GM18511 (cell line): Measurements from ENCODE around the gene S100A3.

Experiments used
- ATAC-seq: cut with Tn5 transposase; IDR thresholded peaks from one replicate; pipeline ENCODE4 v1.9.1; 2021; ENCODE audit warnings: mild to moderate bottlenecking, moderate library complexity; ENCODE audit not compliant: unreplicated experiment

The S100A3 gene

DNA sequence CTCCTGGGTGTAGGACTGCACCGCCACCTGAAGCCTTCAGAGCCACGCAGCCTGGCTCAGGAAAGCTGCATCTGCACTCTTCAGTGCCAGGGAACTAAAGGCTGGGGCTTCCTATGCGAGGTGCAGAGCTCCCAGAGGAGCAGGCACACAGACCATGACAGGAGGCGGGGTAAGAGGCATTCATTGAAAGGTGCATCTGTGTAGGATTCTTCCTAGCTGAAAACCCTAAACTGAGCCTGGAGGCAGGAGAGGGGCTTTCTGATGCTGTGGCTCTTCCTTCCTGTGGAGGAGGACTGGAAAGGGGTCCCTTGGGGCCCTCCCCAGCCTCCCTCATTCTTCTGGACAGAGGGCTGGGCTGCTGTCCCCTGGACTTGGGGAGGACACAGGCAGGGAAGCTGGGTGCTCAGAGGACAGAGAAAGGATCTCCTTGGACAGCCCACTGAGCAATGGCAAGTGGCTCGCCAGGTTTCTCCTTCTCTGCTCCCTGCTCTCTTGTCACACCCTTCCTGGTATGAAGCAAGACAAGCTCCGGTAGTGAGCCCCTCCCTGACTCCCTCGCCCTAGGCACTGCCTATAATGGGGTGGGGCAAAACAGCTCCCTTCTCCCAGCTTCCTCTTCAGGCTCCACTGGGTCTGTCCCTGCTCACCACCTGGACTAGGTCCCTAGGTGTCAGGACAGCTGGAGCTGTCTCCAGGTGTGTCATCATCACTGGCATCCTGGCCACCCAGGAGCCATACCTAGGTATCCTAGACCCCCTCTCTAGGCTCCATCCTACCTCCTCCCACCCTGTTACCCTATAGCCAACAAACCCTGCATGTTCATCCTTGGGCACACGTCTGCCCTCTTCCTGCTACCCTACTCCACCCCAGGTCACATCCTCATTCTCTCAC lies 33.3 kb downstream of the S100A3 start:
- ATAC-seq, result no peak

DNA sequence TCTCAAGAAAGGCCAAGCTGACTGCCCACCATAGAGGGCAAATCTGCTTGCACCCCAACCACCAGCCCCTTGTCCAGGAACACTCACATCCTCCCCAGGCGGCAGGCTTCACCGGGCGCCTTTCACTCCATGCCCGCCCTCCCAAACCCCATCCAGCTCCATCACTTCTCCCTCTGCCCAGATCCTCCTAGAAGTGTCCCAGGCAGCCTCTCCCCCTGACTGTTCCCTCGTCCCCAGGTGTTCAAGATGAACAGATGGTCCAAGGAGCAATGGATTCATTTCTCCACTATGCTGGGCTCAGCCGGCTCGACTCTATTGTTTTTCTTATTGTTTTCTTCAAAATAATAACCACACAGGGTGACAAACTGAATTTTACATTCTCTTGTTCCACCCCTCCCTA lies 35.4 kb downstream of the S100A3 start:
- ATAC-seq, result no peak

DNA sequence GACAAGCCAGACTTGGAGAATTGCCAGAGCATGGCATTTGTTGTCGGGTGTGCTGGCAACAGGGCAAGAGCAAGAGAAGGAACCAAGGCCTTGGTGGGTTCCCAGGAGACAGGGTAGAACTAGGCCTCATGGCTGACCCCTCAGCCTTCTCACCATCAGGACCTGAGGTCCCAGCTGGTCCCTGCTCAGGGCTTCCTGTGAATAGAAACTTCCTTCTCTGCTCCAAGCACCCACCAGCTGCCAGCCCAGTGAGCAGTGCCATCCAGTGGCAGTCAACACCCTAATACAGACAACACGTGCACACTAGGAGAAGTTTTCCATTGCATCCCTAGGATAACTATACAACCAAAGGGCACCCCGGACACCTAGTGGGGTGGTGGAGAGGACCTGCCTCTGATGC lies 36.0 kb downstream of the S100A3 start:
- ATAC-seq, result no peak

DNA sequence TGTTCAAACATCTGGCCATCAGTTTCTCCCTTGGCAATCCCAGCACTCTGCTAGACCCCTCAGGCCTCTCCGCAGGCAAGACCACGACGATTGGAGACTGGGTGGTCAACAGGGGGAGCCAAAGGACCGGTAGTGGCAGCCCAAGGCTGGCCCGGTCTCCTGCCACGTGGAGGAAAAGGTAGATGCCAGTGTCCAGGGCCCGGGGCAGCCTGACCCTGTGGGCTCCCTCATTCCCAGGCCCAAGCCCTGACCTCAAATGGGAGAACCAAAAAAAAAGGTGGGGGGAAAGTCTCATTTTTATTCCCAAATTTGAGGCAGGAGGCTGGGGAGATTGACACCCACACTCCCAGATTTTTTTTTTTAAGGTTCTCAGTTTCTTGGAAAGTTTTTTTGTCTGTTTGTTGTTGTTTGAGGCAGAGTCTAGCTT lies 38.1 kb downstream of the S100A3 start:
- ATAC-seq, result peak; percentile 67

DNA sequence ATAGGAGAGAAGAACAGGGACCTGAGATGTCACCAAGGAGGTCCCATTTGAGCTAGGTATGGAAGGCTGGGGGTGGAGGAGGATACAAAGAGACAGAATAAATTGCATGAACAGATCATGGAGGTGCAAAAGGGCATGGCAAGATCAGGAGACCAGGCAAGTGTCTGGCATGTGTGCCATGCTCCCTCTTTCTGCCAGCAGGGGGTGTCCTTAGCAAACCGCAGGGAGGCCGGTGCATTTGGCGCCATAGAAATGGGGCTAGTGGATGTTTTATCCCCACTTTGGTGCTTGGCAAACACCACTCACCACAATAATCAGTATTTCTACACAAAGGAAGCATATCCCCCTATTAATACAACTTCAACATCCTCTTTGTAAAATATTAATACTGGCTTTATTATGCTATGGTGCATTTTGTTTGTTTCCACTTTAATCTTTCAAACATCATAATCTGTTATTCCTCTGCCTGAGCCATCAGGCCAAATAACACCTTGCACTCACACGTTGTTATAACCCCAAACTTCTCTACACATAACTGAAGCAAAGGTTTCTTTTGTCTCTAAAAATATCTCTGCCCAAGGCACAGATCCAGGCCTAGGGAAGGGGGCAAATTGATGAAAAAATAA lies 39.2 kb downstream of the S100A3 start:
- no peak for ATAC-seq

DNA sequence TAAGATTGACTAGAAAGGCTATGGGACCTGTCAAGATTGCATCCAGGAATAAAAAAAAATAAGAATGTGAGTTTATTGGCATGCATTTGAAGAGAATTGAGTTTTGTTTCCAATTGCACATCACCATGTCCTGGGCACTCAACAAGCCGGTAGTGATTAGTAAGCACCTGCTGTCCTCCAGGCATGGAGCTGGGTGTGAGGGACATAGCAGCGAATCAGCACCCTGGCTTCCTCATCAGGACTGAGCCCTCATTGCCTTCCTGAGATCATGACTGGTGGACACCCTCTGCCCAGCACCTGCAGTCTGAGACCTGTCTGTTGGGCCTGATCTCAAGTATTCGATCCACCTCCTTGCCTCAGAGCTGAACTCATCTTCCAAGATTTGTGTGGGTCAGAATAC lies 40.0 kb downstream of the S100A3 start:
- ATAC-seq, result no peak

DNA sequence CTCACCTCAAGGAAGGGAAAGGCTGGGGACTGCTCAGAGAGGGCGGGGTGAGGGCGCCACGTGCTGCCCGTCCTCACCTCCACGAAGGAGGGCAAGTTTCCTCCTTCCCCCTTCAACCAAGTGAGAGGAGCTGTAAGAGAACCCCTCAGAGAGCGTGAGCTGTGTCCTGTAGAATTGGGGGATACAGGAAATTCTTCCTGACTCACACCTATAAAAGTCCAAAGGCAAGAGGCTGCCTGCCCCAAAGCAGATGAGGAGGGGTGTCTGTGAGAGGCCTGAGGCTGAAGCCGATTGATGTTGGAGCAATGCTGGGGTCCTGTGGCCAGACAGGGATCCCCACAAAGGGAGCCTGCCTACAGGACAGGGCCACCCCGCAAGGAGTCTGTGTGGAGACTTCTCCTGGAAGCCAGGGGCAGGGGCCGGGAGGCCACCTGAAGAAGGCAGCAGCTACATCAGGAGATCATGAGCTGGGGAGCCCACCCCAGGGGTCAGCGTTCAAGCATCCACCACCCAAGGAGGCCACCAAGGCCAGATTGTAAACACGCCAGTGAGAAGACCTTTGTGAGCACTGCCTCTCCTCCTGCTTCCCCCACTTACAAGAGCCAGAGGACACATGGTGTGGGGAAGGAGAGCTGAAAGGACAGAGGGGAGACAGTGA lies 41.0 kb downstream of the S100A3 start:
- ATAC-seq, result no peak

DNA sequence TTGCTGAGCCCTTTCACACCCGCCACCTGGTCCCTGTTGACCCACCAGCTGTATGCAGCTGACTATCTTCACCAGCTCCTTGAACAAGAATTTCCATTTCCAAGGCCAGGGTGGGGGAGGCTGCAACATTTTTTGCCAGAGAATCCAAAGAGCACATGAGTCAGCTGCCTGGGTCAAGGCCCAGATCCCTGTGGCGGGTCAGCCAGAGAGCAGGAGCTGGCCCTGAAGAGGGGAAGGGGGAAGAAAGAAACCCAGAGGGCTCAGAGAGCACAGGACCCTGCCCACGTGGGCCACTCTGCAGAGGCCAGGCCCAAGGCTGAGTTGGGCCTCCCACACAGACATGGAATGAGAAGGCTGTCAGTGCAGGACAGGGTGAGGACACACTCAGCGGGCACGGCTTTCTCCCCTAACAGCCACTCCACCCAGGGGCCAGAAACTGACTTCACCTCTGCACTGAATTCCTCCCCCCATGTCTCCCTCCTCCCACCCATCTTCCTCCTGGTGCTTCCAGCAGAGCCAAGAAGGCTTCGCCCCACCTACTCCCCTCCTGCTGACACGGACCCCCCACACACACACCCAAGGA lies 42.1 kb downstream of the S100A3 start:
- ATAC-seq, result no peak

DNA sequence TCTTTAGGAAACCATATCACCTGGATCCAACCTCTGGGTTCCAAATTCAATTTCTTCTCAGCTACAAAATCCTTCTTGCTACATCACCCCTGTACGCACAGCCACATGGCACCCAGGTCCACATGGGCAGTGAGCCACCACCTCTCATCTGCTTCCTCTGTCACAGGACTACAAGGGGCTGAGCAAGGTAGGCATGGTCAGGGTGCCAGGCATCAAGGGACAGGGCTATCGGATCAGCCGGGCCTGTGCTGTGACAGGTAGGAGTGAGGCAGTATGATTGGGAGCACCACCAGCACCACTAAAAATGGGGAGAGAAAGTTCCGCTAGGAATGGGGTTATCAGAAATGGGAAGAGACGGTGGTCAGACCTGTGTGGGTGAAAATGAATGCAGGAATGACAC lies 42.7 kb downstream of the S100A3 start:
- ATAC-seq, result no peak

DNA sequence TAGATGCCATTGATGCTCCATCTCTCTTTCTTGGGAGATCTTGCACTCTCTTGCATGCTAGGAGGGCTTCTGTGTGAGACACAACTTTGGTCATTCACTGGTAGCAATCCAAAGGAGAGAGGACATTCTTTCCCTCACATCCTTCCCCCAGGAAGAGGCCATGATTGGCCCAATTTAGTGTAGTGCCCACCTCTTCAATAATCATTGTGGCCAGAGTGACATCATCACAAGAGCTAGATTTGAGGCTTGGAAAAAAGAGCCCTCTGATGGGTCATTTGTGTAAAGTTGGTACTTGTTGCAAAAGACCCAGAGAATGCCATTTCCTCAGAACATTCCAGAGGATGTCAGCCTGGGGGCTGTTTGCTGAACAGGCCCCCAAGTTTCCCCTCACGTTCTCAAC lies 43.5 kb downstream of the S100A3 start:
- ATAC-seq, result no peak

DNA sequence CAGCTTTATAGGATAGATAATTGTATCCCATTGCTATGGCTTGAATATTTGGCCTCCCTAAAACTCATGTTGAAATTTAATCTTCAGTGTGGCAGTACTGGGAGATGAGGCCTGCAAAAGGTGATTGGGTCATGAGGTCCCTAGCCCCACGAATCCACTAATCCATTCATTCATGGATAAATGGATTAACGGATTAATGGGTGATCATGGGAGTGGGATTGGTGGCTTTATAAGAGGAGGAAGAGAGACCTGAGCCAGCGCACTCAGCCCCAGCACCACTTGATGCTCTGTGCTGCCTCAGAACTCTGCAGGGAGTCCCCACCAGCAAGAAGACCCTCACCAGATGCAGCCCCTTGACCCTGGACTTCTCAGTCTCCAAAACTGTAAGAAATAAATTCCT lies 45.3 kb downstream of the S100A3 start:
- ATAC-seq, result no peak

DNA sequence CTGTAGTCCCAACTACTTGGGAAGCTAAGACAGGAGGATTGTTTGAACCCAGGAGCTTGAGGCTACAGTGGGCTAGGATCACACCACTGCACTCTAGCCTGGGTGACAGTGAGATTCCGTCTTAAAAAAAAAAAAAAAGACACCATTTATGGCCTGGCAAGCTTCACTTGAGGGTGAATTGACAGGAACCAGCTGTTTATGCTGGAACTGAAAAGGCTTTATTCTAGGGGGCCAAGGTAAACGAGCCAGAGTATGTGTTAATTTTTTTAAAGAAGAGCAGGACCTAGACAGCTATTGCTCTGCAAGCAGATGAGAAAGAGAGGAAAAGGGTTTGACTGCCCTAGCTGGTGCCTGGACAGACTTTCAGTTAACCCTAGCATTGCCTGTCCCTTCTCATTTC lies 50.3 kb downstream of the S100A3 start:
- ATAC-seq, result no peak
